Measurements from ENCODE around the gene DGKQ.
"Not testable (repeated sequence)": the region's sequence is repeated elsewhere in the genome, so short reads cannot be mapped to it uniquely, and the experiment has no call there.

The DGKQ gene

GRCh38 chr4:951594-952468, 21.5 kb downstream of the DGKQ start:
- in situ Hi-C loops (cut with MboI; ENCODE audit: low sequenced_read_pairs) = no loop called here

- in situ Hi-C loops (cut with MboI; ENCODE audit: low sequenced_read_pairs) = no loop called here
Measured at GRCh38 chr4:951186-951585, 22.2 kb downstream of the DGKQ start.

- in situ Hi-C loops (cut with MboI; ENCODE audit: low sequenced_read_pairs) = no loop called here
Measured at GRCh38 chr4:950136-951020, 23.0 kb downstream of the DGKQ start.

GRCh38 chr4:949656-950055, 23.7 kb downstream of the DGKQ start:
- in situ Hi-C loops (cut with MboI; ENCODE audit: low sequenced_read_pairs) = no loop called here

GRCh38 chr4:948936-949300, 24.5 kb downstream of the DGKQ start:
- in situ Hi-C loops (cut with MboI; ENCODE audit: low sequenced_read_pairs) = no loop called here

GRCh38 chr4:948101-948935, 25.1 kb downstream of the DGKQ start:
- in situ Hi-C loops (cut with MboI; ENCODE audit: low sequenced_read_pairs) = no loop called here

GRCh38 chr4:947491-947971, 25.8 kb downstream of the DGKQ start:
- in situ Hi-C loops (cut with MboI; ENCODE audit: low sequenced_read_pairs) = no loop called here

GRCh38 chr4:946517-947471, 26.6 kb downstream of the DGKQ start:
- in situ Hi-C loops (cut with MboI; ENCODE audit: low sequenced_read_pairs) = no loop called here

GRCh38 chr4:946103-946450, 27.3 kb downstream of the DGKQ start:
- in situ Hi-C loops (cut with MboI; ENCODE audit: low sequenced_read_pairs) = no loop called here

- in situ Hi-C loops (cut with MboI; ENCODE audit: low sequenced_read_pairs) = no loop called here
Measured at GRCh38 chr4:945274-946102, 27.9 kb downstream of the DGKQ start.

- in situ Hi-C loops (cut with MboI; ENCODE audit: low sequenced_read_pairs) = not testable (repeated sequence)
Measured at GRCh38 chr4:939508-939907, 33.9 kb downstream of the DGKQ start.

GRCh38 chr4:932713-933070, 40.7 kb downstream of the DGKQ start:
- in situ Hi-C loops (cut with MboI; ENCODE audit: low sequenced_read_pairs) = no loop called here

GRCh38 chr4:931960-932712, 41.2 kb downstream of the DGKQ start, which contains the start of the genes GAK and TMEM175:
TSS of gene GAK (minus strand) at chr4:932316. CDS start at chr4:932187, 129 bp downstream.
TSS of gene TMEM175 (plus strand) at chr4:932460. CDS start at chr4:947740, 15,280 bp downstream.
- in situ Hi-C loops (cut with MboI; ENCODE audit: low sequenced_read_pairs) = no loop called here

GRCh38 chr4:931194-931959, 42.0 kb downstream of the DGKQ start:
- in situ Hi-C loops (cut with MboI; ENCODE audit: low sequenced_read_pairs) = no loop called here

GRCh38 chr4:930827-931193, 42.6 kb downstream of the DGKQ start:
- in situ Hi-C loops (cut with MboI; ENCODE audit: low sequenced_read_pairs) = no loop called here

GRCh38 chr4:930028-930551, 43.3 kb downstream of the DGKQ start:
- in situ Hi-C loops (cut with MboI; ENCODE audit: low sequenced_read_pairs) = no loop called here

- in situ Hi-C loops (cut with MboI; ENCODE audit: low sequenced_read_pairs) = no loop called here
Measured at GRCh38 chr4:929096-929765, 44.1 kb downstream of the DGKQ start.

All from HL-60/S4 treated with retinoic acid at 250 ng/mL for 4 days and 3 days (cell line).